ENCODE results near the gene NFASC.

Gene NFASC

GRCh38 chr1:204928671-204929486, 58.2 kb downstream of the NFASC start:
- DNase-seq (ENCODE audit: low read depth), result no peak

- DNase-seq (ENCODE audit: low read depth), result no peak
Observed at GRCh38 chr1:204929487-204930154, 59.0 kb downstream of the NFASC start.

GRCh38 chr1:204930155-204930523, 59.5 kb downstream of the NFASC start:
- no peak for DNase-seq (ENCODE audit: low read depth)

GRCh38 chr1:204931313-204931712, 60.7 kb downstream of the NFASC start:
- no peak for DNase-seq (ENCODE audit: low read depth)

GRCh38 chr1:204931768-204932572, 61.3 kb downstream of the NFASC start:
- DNase-seq (ENCODE audit: low read depth), result no peak

GRCh38 chr1:204932573-204932909, 61.9 kb downstream of the NFASC start:
- no peak for DNase-seq (ENCODE audit: low read depth)

GRCh38 chr1:204935155-204935554, 64.5 kb downstream of the NFASC start:
- DNase-seq (ENCODE audit: low read depth), result no peak

- DNase-seq (ENCODE audit: low read depth), result no peak
Observed at GRCh38 chr1:204936765-204937164, 66.1 kb downstream of the NFASC start.

GRCh38 chr1:204937901-204938300, 67.2 kb downstream of the NFASC start:
- DNase-seq (ENCODE audit: low read depth), result no peak

- no peak for DNase-seq (ENCODE audit: low read depth)
Observed at GRCh38 chr1:204940591-204940990, 69.9 kb downstream of the NFASC start.

GRCh38 chr1:204941421-204942338, 71.0 kb downstream of the NFASC start:
- DNase-seq (ENCODE audit: low read depth), result no peak

GRCh38 chr1:204943495-204943894, 72.8 kb downstream of the NFASC start:
- no peak for DNase-seq (ENCODE audit: low read depth)

- no peak for DNase-seq (ENCODE audit: low read depth)
Observed at GRCh38 chr1:204944662-204945061, 74.0 kb downstream of the NFASC start.

GRCh38 chr1:204945565-204945977, 74.9 kb downstream of the NFASC start:
- DNase-seq (ENCODE audit: low read depth), result no peak

- no peak for DNase-seq (ENCODE audit: low read depth)
Observed at GRCh38 chr1:204946640-204947039, 76.0 kb downstream of the NFASC start.

GRCh38 chr1:204947338-204947737, 76.7 kb downstream of the NFASC start:
- no peak for DNase-seq (ENCODE audit: low read depth)

- DNase-seq (ENCODE audit: low read depth), result no peak
Observed at GRCh38 chr1:204947747-204948146, 77.1 kb downstream of the NFASC start.

GRCh38 chr1:204950353-204951001, 79.8 kb downstream of the NFASC start:
- no peak for DNase-seq (ENCODE audit: low read depth)

GRCh38 chr1:204958317-204959307, 88.0 kb downstream of the NFASC start:
- no peak for DNase-seq (ENCODE audit: low read depth)

- DNase-seq (ENCODE audit: low read depth), result no peak
Observed at GRCh38 chr1:204959374-204959773, 88.7 kb downstream of the NFASC start.
